HG02981 (cell line): ENCODE measurements around the gene PCED1A.
A peak's percentile ranks its signal among the peaks of the same experiment; 100 is the strongest.

Experiments used
- ATAC-seq: cut with Tn5 transposase; IDR thresholded peaks from one replicate; pipeline ENCODE4 v1.9.1; 2021; ENCODE audit warnings: mild to moderate bottlenecking, moderate library complexity; ENCODE audit not compliant: unreplicated experiment

PCED1A gene

DNA sequence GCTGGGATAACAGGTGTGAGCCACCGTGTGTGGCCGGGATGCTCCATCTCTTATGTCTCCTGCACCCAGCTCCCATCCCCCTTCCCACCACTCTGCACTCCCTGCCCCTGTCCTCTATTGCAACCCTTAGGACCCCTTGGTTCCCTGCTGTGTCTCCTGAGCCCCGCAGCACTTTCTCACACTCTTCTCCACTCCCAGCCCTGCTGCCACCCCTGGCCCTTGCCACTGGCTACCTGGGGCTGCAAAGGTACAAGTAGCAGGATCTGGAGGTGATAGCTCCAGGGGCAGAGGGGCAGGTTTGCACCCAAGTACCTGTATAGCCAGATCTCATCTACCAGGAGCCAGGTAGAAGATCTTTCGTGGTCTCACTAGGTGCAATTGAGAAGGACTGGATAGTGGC, 33.4 kb downstream of the PCED1A start:
- ATAC-seq = no peak

DNA sequence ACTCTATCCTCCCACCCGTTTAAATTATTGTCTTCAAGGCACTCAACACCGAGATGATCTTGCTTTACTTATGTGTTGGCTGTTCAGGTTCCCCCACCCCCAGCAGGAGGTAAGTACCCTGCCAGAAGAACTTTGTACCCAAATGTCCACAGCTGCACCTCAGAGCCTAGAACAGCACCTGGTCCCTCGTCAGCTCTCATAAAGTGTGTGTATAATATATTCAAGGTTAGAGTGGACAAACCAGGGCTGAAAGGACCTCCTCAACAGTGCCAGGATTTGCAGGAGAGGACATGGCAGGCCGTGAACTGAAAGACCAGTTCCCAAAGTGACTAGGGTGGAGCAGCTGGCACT, 34.1 kb downstream of the PCED1A start:
- no peak for ATAC-seq

DNA sequence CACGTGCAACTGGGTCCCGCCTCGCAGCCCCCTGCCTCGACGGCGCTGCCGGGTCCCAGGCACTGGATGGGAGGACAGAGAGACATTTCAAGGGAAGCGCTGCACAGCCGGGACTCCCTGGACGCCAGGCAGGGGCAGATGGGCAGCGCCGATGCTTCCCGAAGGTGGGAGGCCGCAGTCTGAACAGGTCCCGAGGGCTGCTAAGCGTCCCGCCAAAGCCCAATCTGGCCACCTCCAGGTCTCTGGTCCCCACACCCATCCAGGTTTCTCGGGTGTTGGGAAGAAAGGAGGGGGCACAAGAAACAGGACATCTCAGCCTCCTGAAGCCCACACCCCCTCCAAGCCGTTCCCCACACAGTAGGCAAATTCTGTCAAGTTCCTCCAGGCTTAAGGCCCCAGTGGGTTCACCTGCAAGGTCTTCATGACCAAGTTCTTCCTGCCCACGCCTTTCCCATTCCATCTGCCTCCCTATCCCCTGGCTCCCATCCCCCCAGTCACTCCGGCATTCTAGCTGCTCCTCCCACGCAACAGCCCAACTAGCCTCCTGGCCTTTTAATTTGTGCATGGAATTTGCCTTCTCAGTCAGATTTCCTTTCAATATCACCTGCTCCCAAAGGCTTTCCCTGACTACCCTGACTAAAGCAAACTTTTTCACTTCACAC, 34.6 kb downstream of the PCED1A start:
- ATAC-seq = no peak

DNA sequence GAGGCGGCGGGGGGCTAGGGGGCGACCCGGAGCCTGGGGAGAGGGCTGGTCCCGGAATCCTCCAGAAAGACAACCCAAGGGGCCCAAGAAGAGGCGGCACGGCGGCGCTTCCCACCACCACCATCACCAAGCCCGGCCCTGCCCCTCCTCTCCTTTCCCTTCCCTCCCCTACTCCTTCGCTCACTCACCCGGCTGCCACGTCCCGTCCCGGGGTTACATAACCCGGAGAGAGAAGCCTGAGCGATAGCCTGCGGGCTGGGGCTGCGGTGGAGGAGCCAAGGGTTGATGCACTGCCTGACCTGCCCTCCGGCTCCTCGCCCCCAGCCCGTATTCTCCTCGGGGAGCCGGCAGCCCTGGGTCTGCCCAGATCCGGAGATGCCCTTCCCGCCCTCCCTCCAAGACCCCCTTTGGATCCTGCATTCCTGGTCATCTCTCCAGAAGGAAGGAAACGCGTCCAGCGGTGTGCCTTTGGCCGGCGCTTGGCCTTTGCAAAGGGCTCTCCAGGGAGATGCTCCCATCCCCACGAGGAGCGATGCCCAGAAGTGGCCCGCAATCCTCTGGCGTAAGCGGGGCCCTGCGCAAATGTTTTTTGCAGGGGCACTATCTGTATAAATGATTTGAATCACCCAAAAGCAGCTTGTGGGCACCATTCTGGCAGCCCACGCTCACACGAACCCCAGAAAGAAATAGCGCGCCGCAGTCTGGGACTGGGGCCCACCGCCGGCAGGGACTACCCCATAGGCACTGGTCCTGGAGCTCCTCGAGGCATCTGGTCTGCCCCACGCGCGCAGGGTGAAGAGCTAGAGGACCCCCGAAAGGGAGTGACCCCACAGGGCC, 35.4 kb downstream of the PCED1A start:
- no peak for ATAC-seq

DNA sequence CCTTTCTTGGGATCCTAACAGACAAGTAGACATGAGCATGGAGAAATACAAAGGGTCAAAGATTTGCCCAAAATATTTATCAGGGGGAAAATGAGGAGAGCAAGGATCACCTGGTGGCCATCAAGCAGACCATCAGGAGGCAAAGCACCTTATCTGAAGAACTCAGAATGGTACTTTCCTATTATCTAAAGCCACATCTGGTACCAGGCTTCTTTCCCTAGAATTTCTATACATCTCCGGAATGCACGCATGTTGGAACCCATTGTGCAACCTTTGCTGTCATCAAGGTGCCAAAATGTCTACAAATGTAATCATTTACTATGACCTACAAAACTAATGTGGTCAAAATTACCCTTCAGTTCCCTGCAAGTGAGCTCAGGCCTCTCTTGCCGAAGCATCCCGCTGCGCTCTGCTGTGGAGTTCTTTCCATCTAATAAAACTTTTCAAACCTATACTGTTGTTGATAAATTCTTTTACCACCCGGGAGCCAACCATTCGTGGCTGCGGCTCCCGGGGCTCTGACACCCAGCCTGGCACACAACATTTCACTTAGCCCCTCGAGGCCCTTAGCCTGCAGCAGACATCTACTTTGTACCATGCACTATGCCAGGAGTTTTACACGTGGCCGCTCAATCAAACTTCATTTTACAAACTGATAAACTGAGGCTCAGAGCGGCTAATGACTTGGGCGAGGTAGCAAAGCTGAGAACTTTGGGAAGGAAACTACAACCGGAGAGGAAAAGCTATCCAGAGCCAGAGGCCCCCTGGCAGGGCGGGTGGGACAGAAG, 36.2 kb downstream of the PCED1A start:
- no peak for ATAC-seq

DNA sequence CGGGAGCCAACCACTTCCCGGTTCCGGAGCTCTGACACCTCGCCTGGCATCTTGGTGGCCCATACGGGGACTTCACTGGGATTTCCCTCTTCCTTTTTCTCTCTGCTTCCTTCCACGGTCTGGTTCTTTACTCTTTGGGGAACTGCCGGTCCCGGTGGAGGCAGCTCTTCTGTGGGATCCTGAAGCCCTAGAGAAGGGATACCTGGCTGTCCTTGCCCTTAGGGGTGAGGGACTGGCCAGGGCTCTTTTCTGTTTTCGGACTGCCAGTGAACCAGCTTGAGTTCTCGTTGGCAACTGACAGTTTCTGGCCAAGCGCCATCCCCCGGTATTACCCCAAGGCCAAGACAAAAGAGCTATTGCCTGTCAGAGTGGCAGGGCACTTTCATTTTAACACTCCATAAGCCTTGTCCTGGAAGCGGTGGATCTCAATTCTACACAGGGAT, 39.1 kb downstream of the PCED1A start:
- no peak for ATAC-seq

DNA sequence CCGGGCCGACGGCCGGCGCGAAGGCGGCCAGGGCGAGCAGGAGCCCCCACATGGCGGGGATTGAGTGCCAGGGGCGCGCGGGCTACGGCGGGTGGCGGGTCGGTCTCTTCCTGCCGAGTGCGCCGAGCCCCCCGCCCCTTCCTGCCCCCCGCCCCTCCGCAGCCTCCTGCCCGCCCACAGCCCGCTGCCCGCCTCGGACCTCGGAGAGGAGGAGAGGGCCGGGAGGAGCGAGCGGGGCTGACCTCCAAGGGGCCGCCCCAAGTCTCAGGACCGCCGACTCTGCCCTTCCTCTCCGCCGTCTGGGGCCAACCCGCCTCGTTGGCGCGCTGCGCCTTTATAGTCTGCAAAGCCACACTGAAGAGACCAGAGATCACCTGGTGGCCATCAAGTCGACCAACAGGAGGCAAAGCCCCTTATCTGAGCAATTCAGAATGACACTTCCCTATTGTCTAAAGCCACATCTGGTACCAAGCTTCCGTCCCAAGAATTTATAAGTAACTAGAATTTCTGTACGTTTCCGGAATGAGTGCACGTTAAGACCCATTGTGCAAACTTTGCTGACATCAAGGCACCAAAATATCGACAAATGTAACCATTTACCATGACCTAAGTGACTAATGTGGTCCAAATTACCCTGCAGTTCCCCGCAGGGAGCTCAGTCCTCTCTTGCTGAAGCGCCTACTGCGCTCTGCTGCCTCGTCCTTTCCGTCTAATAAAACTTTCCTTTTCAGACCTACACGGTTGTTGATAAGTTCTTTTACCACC, 39.8 kb downstream of the PCED1A start, which contains the start of gene CPXM1:
CPXM1 (minus strand) TSS at position 107 of the 765 bp plus-strand sequence; CDS start at position 52, 55 bp downstream.
- peak; percentile 75 for ATAC-seq

DNA sequence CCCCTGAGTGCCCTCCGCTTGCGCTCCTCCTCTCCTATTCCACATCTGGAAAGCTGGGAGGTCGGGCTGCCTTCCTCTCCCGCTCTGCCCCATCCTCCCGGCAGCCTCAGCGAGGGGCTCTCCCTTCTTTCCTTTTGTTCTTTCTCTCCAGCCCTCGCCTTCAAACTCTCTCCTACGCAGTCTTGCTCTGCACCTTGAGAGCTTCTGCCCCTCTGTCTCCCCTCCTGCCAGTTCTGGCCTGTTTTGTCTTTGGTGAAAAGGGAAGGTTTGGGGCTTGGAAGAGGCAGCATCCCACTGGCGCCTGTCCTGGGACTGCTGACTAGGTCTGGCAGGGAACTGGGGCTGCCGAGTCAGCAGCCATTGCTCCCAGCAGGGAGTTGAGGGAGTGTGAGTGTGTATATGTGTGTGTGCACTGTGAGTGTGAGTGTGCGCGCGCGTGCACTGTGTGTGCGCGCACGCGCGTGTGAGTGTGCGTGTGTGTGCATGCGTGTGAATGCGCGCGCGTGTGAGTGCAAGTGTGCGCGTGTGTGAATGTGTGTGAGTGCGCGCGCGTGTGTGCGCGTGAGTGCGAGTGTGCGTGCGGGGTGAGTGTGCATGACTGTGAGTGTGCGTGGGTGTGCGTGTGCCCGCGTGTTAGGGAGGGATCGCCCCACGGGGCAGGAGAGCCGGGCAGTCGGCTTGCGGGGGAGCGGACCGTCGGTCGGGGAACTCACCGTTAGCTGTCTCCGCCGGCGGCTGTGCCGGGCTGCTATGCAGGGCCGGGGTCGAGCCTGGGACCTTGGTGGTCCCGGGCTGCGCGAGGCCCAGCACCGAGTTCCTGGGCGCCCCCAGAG, 40.6 kb downstream of the PCED1A start:
- ATAC-seq = peak; percentile 6

DNA sequence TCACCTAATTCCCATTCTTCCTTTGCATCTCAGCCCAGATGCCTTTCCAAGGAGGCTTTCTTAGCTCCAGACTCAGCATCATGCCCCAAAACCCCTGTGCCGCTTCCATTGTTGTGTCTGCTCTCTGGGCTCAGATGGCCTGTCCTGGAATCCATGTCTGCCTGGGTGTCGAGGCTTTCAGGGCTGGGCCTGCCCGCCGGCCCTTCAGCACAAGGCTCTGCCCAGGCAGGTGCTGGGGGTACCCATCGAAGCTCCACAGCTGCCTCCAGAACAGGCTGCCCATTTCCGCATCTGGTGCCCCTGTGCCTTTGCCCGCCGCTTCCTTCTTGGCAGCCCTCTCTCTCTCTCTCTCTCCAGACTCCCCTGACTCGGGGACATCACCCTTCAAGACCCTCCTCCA, 41.2 kb downstream of the PCED1A start:
- no peak for ATAC-seq

DNA sequence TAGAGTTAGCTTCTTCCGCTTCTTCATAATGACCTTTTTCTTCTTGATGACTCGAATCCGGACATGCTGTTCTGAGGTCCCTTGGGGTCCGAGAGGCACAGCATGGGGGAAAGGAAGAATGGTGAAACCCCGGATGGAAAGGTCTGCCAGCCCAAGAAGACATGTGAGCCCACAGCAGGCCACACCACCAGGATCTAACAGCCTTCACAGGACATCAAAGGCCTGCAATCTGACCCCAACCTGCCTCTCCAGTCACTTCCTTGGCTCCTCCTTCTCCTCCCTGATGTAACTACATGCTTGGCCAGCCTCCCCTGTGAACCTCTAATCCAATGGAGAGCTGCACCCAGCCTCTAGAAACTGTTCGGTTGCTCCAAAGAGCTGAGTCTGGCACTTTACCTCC, 41.6 kb downstream of the PCED1A start:
- ATAC-seq = no peak

DNA sequence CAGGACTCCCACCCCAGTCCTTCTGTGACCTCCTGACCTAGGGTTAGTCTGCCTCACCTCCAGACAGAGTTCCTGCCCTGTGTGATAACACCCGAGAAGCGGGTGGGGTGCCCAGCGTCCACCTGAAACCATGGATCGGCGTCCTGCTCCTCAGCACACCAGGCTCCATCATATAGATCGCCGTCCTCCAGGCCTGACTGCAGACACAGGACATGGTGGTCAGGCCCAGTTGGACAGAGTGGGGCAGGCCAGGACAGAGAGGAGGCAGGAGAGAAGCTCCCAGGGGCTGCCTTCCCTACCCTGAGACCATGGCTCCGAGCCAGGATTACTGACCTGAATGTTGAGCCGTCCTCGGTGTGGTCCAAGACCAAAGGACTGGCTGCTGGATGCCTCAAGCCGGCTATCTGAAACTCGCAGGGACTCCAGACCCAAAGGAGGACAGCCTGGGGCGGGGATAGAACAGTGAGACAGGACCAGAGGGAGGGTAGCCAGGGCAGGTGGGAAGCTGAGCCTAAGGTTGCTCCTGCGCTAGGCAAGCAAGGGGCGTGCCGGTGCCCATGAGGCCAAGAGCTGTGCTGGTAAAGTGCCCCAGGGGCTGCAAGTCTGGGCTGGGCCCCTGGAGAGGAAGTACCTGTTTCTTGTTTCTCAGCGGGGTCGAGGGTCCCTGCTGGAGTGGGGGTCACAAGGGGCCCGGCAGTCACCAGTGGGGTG, 42.2 kb downstream of the PCED1A start:
- ATAC-seq = no peak

DNA sequence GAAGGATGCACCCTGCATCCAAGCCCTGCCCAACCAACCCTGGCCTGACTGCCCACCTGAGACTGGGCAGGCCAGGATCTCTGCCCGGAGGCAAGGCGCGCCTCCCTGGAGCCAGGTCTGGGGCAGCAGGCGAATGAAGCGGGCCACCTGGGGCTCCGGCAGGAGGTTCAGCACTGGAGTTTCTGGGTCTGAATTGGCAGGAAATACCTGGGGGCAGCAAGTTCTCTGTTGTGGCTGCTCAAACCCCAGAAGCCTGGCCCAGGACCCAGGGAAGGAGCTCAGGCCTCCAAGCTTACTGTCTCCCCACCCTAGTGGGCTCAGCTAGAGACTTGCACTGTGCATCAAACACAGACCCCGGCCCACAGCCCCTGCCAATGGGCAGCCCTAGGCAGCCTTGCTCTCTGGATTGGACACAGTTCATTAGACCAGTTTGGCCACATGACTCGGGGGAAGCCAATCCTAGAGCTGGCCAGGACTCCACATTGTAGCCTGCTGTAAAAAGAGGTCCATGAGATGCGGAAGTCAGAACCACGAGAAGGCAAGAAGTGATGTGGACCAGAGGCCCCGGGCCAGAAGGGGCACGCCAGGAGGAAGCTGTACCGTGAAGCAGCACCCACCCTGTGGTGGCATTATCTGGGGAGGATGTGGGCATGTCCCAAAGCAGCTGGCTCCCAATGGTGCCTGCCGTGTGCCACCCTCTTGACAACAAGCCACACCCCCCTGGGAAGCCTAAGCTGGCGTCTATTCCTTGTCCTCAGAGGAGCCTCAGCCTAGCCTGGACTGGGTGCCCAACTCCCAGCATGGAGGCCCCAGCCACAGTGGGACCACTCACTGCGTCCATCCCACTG, 43.1 kb downstream of the PCED1A start:
- no peak for ATAC-seq

DNA sequence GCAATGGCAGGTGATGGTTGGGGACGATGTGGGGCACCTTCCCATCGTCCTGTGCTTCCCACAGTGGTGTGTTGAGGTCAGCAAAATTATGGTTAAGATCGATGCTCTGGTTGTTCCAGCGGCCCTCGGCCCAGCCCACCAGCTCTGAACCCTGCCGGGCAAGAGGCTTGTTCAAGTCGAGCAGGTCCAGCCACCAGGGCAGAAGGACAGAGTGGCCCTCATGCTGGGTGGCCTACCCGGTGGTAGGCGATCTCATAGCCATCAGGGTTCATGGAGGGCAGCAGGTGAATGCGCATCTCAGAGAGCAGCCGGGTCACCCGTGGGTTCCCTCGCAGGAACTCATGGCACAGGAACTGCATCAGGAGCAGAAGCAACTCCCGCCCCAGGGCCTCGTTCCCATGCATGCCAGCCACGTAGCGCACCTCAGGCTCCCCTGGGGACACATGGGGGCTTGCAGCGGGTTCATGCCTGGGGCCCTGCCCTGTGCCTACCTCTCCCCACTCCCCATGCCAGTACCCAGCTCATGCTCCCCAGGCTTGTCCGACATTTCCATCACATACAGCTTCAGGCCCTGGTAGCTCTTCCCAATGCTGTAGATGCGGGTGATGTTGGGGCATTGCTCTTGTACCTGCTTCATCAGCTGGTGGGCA, 44.3 kb downstream of the PCED1A start:
- no peak for ATAC-seq

DNA sequence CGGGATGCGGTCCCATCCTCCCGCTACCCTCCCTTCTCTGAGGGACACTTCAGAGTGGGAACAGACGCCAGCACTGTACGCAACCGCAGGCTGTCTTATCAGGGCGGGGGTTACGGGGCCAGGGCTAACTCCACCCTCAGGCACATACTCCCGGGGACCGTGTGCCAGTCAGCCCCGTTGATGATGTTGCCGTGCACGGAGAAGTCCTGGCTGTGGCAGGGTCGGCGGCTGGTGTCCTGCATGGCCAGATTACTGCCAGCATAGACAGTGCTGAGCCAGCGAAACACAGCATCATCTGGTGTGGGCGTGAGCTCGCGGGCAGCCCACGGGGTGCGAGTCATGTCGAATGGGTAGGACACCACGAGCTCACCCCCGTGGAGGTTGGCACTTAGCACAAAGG, 45.0 kb downstream of the PCED1A start:
- no peak for ATAC-seq

DNA sequence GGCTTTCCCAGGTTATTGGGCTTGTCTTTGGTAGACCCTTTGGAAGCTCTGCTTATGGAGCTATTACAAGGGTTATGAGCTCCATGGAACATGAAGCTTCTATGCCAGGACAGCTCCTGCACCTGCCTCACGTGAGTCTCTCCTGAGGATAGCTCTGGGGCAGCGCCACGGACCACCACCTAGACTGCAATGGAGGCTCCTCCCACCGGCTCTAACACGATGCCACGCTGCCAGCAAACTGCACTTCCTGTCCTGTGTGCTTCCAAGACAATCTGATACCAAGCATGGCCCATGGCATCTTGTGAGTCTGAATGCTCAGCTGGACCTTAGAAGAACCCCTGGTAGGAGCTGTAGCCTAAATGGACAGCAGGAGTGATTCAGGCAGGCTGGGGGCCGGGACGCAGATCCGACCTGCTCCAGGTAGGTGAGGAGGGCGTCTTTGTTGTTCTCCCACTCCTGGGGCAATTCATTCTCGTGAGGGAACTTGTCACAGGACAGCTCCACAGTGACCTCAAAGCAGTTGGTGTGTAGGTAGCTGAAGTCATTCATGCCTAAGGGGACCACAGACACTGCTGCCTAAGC, 45.5 kb downstream of the PCED1A start:
- ATAC-seq = no peak

DNA sequence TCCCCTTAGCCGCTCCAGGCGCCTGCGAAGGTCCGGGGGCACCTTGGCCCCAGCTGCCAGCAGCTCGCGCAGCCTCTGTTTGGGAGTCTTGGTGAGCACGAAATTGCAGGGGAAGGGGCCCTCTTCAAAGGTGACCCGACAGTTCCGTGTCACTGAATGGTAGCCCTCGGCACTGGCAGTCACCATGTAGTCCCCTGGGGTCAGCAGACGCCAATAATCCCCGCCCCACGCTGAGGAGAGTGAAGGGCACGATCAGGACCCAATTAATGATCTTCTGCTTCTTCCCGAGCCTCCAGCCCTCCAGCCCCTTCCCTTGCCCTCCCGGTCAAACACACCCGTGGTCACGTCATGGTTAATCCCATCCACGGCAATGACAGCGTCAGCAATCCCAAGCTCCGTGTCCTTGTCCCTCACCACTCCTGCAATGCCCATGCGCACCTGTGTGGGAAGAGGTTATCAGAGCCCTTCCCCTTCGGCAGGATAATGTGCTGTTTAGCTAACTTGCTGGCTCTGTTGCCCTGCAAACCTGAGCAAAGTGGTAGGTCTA, 46.2 kb downstream of the PCED1A start:
- no peak for ATAC-seq

DNA sequence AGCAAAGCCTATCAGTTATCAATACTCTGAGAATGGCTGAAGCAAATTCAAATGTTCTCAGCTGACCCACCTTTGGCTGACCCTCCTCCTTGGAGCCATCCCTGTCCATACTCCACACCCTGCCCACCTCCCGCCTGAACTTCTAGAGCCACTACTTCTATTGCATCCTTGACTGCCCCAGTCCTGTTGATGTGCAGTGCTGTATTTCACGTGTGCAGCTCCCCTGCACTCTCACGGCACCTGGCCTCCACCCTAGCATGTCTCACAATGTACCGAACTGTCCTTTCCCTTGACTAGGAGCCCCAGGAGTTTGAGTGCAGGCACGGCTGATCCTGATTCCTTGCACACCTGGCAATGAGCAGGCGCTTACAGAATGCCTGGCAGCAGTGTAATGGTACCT, 47.0 kb downstream of the PCED1A start:
- ATAC-seq = no peak
